HepG2 (cell line): ENCODE results near the gene WWC2. TPM values are rescaled to one million over a fixed set of nuclear protein-coding genes. Genes with fewer than 3 reads are reported as not detected.

ENCODE experiments used
- AKNA ChIP-seq: sonication (generic); formaldehyde crosslinking; IDR thresholded peaks from 2 replicates; pipeline ENCODE4 v1.4.0; 2020; ENCODE audit warnings: missing genetic modification reagents, borderline replicate concordance
- ARID3A ChIP-seq: IDR thresholded peaks from 2 replicates; pipeline ENCODE4 v1.6.1; 2012; ENCODE audit warnings: low read depth, low read length, improper control_type of control experiment
- ARNT ChIP-seq: fragments of 450-650 bp; IDR thresholded peaks from 2 replicates; pipeline ENCODE4 v1.6.1; 2017
- FOXA1 ChIP-seq, 2 experiments: fragments of 450-650 bp in 1 of 2; sonication (generic) in 1 of 2; formaldehyde crosslinking in 1 of 2; IDR thresholded peaks; 2 replicates each; pipeline versions ENCODE4 v1.4.0 to v1.6.1; 2016 to 2020; ENCODE audit warnings: missing genetic modification reagents in 1 of 2
- GLMP ChIP-seq: sonication (generic); formaldehyde crosslinking; IDR thresholded peaks from 2 replicates; pipeline ENCODE4 v1.9.0; 2021; ENCODE audit warnings: missing genetic modification reagents, mild to moderate bottlenecking, borderline replicate concordance
- HNF4G ChIP-seq, 2 experiments: sonication (generic) in 1 of 2; formaldehyde crosslinking in 1 of 2; IDR thresholded peaks; 2 replicates each; pipeline versions ENCODE4 v1.4.0 to v1.6.1; 2011 to 2020; ENCODE audit warnings: borderline replicate concordance in 2 of 2, low read depth in 2 of 2, mild to moderate bottlenecking in 2 of 2, low read length in 1 of 2, missing genetic modification reagents in 1 of 2, moderate library complexity in 1 of 2
- PCBP1 ChIP-seq: fragments of 200-400 bp; formaldehyde crosslinking; IDR thresholded peaks from 2 replicates; pipeline ENCODE4 v1.6.1; 2017; ENCODE audit warnings: mild to moderate bottlenecking, low read depth, low read length, borderline replicate concordance
- RARA ChIP-seq: IDR thresholded peaks from 2 replicates; pipeline ENCODE4 v1.6.1; 2016; ENCODE audit warnings: missing genetic modification reagents, missing compliant biosample characterization
- RCOR2 ChIP-seq: IDR thresholded peaks from 2 replicates; pipeline ENCODE4 v1.6.1; 2016; ENCODE audit warnings: missing biosample characterization, missing genetic modification reagents
- SAP130 ChIP-seq: IDR thresholded peaks from 2 replicates; pipeline ENCODE4 v1.6.1; 2016; ENCODE audit warnings: low read depth
- SOX13 ChIP-seq, 3 experiments: fragments of 450-650 bp in 1 of 3; sonication (generic) in 1 of 3; formaldehyde crosslinking in 1 of 3; IDR thresholded peaks in 2 of 3; conservative IDR thresholded peaks in 1 of 3; 2 replicates each; pipeline versions ENCODE4 v1.5.0 to v1.6.1; 2016 to 2020; ENCODE audit warnings: antibody characterized with exemption in 1 of 3, mild to moderate bottlenecking in 1 of 3, missing compliant biosample characterization in 1 of 3, missing genetic modification reagents in 1 of 3, moderate library complexity in 1 of 3
- SP140L ChIP-seq: sonication (generic); formaldehyde crosslinking; IDR thresholded peaks from 2 replicates; pipeline ENCODE4 v1.4.0; 2020; ENCODE audit warnings: missing genetic modification reagents, borderline replicate concordance
- TFAP4 ChIP-seq: sonication (generic); IDR thresholded peaks from 2 replicates; pipeline ENCODE4 v1.6.1; 2016; ENCODE audit warnings: low read depth, borderline replicate concordance
- ZBTB20 ChIP-seq: sonication (generic); formaldehyde crosslinking; IDR thresholded peaks from 2 replicates; pipeline ENCODE4 v1.8.1; 2023; ENCODE audit warnings: missing genetic modification reagents, low read depth, mild to moderate bottlenecking, borderline replicate concordance
- ZNF703 ChIP-seq: sonication (generic); formaldehyde crosslinking; IDR thresholded peaks from 2 replicates; pipeline ENCODE4 v1.5.1; 2020; ENCODE audit warnings: missing genetic modification reagents, mild to moderate bottlenecking, moderate library complexity, borderline replicate concordance
- ZNF768 ChIP-seq: sonication (generic); formaldehyde crosslinking; IDR thresholded peaks from 2 replicates; pipeline ENCODE4 v1.4.0; 2020; ENCODE audit warnings: missing genetic modification reagents
- ZNF878 ChIP-seq: sonication (generic); formaldehyde crosslinking; IDR thresholded peaks from 2 replicates; pipeline ENCODE4 v1.8.1; 2023; ENCODE audit warnings: mild to moderate bottlenecking, missing genetic modification reagents, moderate library complexity
- ZUFSP ChIP-seq: sonication (generic); formaldehyde crosslinking; IDR thresholded peaks from 2 replicates; pipeline ENCODE4 v1.9.0; 2021; ENCODE audit warnings: missing genetic modification reagents, mild to moderate bottlenecking, borderline replicate concordance
- polyA plus RNA-seq, 8 experiments: library from polyadenylated mRNA; depleted of rRNA in 3 of 8; stranded (reverse) in 7 of 8; unstranded in 1 of 8; fragments of >200 nt; fragmentation: Illumina TruSeq in 4 of 8; extraction: Trizol in 4 of 8; gene quantifications; 2 replicates each; pipeline versions ENCODE4 v1.2.1 to v1.2.3, GENCODE V29; 2011 to 2016; ENCODE audit warnings: low read depth in 4 of 8, missing spikeins in 1 of 8, mixed read lengths in 1 of 8; ENCODE audit not compliant: insufficient read depth in 1 of 8
- total RNA-seq, 5 experiments: library from RNA; depleted of rRNA; stranded (reverse); fragments of >200 nt; fragmentation: Illumina TruSeq; extraction: Trizol; gene quantifications; 2 replicates each; pipeline ENCODE4 v1.2.3, GENCODE V29; 2016; ENCODE audit warnings: low read depth in 1 of 5

Gene WWC2
- total and polyA plus RNA-seq, 2 of the 13 experiments (the other 11 are each of a cell fraction or from before 2014, with no cell fraction given) = 40.0 to 50.1 TPM

- TF ChIP-seq GLMP (no peak), SP140L (CRISPR knock-in tag) (no peak), HNF4G (IDR thresholded peaks at IDR 0.05; ENCODE audit: borderline replicate concordance, low read depth, low read length) (peak; percentile 63), HNF4G (CRISPR knock-in tag; IDR thresholded peaks at IDR 0.05; ENCODE audit: borderline replicate concordance, low read depth) (no peak), PCBP1 (no peak), RARA (CRISPR knock-in tag) (peak; percentile 31; the same call in 1 of the 2 replicates), SOX13 (IDR thresholded peaks at IDR 0.05) (no peak), SOX13 (CRISPR knock-in tag; conservative IDR thresholded peaks at IDR 0.05 in 1 of 2, IDR thresholded peaks at IDR 0.05 in 1 of 2) (peak in 1 of 2 experiments; percentile 87; a peak in 2 of 4 replicates), ARNT (no peak), ZUFSP (CRISPR knock-in tag) (no peak), FOXA1 (IDR thresholded peaks at IDR 0.05) (no peak), FOXA1 (CRISPR knock-in tag; IDR thresholded peaks at IDR 0.05) (peak; percentile 55; the same call in 1 of the 2 replicates), SAP130 (CRISPR knock-in tag) (peak; percentile 94), ZNF878 (no peak), ZNF768 (no peak), ARID3A (0 out of 2 replicates have a peak, but pooled peaks have one; percentile 20), ZNF703 (CRISPR knock-in tag) (no peak), TFAP4 (peak; percentile 67; the same call in 1 of the 2 replicates), ZBTB20 (peak; percentile 41; the same call in 1 of the 2 replicates), AKNA (CRISPR knock-in tag) (no peak), RCOR2 (peak; percentile 64; the same call in 1 of the 2 replicates)
These were observed 1.8 kb downstream of the WWC2 start (continued) for GRCh38 chr4:183100827-183101226.
